OCI-LY1 (cell line): ENCODE measurements around the gene SCYL3.

Experiments
- H2AFZ ChIP-seq: fragments of 200-600 bp; sonication (generic), shearing (Covaris generic); 2 replicates; pipeline ENCODE4 v1.6.0; 2014; ENCODE audit warnings: antibody characterized with exemption, mild to moderate bottlenecking, low read length
- H3F3A ChIP-seq: fragments of 200-600 bp; sonication (generic), shearing (Covaris generic); 2 replicates; pipeline ENCODE4 v1.6.0; 2014; ENCODE audit warnings: mild to moderate bottlenecking, antibody characterized with exemption, low read length, moderate library complexity; ENCODE audit not compliant: insufficient read depth
- H3K27ac ChIP-seq: fragments of 200-600 bp; sonication (generic); 2 replicates; pipeline ENCODE4 v1.5.1; 2014; ENCODE audit warnings: low read length, mixed run types, mild to moderate bottlenecking, low read depth; ENCODE audit not compliant: poor library complexity, severe bottlenecking
- H3K27me3 ChIP-seq: fragments of 200-600 bp; sonication (generic); 2 replicates; pipeline ENCODE4 v1.6.0; 2014; ENCODE audit warnings: antibody characterized with exemption, mild to moderate bottlenecking, low read length, moderate library complexity; ENCODE audit not compliant: insufficient read depth
- H3K36me3 ChIP-seq: fragments of 200-600 bp; sonication (generic); 2 replicates; pipeline ENCODE4 v1.6.1; 2014; ENCODE audit warnings: mild to moderate bottlenecking, antibody characterized with exemption, low read length, moderate library complexity, mixed read lengths; ENCODE audit not compliant: insufficient read depth
- H3K4me1 ChIP-seq: fragments of 200-600 bp; sonication (generic); 2 replicates; pipeline ENCODE4 v1.5.1; 2014; ENCODE audit warnings: mild to moderate bottlenecking, low read length, moderate library complexity; ENCODE audit not compliant: insufficient read depth, severe bottlenecking
- H3K4me2 ChIP-seq: fragments of 200-600 bp; sonication (generic), shearing (Covaris generic); 2 replicates; pipeline ENCODE4 v1.6.1; 2014; ENCODE audit warnings: low read length
- H3K4me3 ChIP-seq: fragments of 200-600 bp; sonication (generic); 2 replicates; pipeline ENCODE4 v1.5.1; 2014; ENCODE audit warnings: low read length, low read depth, mild to moderate bottlenecking, mixed read lengths; ENCODE audit not compliant: poor library complexity, severe bottlenecking
- H3K79me2 ChIP-seq: fragments of 200-600 bp; shearing (Covaris generic); 2 replicates; pipeline ENCODE4 v1.6.1; 2016; ENCODE audit warnings: mixed run types, low read length, mixed read lengths; ENCODE audit not compliant: insufficient read depth
- H3K9ac ChIP-seq: fragments of 200-600 bp; sonication (generic), shearing (Covaris generic); 2 replicates; pipeline ENCODE4 v1.6.1; 2014; ENCODE audit warnings: mild to moderate bottlenecking, low read length, mixed read lengths
- H3K9me2 ChIP-seq: fragments of 200-600 bp; sonication (generic), shearing (Covaris generic); 2 replicates; pipeline ENCODE4 v1.6.1; 2014; ENCODE audit warnings: low read depth, mild to moderate bottlenecking, low read length, mixed read lengths
- H3K9me3 ChIP-seq: fragments of 200-600 bp; shearing (Covaris generic); 2 replicates; pipeline ENCODE4 v1.6.1; 2014; ENCODE audit warnings: low read length, mixed read lengths
- H4K20me1 ChIP-seq: fragments of 200-600 bp; sonication (generic), shearing (Covaris generic); 2 replicates; pipeline ENCODE4 v1.6.0; 2016; ENCODE audit warnings: mild to moderate bottlenecking, low read length; ENCODE audit not compliant: insufficient read depth
- CTCF ChIP-seq: fragments of 200-600 bp; sonication (generic), shearing (Covaris generic); IDR thresholded peaks from 2 replicates; pipeline ENCODE4 v1.5.1; 2017; ENCODE audit warnings: mild to moderate bottlenecking, antibody characterized with exemption, low read length, moderate library complexity, mixed read lengths
- EZH2 ChIP-seq: fragments of 200-600 bp; sonication (generic), shearing (Covaris generic); IDR thresholded peaks from 2 replicates; pipeline ENCODE4 v1.8.0; 2017; ENCODE audit warnings: borderline replicate concordance, mixed run types, mild to moderate bottlenecking, antibody characterized with exemption, low read length, moderate library complexity, mixed read lengths

SCYL3 gene

DNA sequence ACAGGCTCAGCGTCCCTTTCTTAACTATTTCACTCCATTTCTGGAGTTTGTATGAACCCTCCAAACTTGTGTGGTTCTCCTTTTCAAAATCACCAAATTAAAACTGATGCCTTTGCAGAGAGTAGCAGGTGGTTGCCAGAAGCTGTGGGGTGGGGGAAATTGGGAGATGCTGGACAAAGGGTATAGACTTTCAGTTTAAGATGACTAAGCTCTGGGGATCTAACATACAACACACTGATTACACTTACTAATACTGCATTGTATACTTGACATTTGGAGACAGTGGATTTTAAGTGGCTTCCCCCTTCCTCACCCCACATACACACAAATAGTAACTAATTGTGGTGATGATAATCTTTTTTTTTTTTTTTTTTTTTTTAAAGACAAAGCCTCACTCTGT, 11.1 kb upstream of the SCYL3 start:
- no peak overlapping the region for H3K27ac ChIP-seq
- H3K4me1 ChIP-seq: no peaks in the 10 kb centered on the region
- H3K9me2 ChIP-seq: no peaks in the 10 kb centered on the region
- no peak overlapping the region for H3K4me2 ChIP-seq
- H3K36me3 ChIP-seq: no peaks in the 10 kb centered on the region
- no peak overlapping the region for H3K4me3 ChIP-seq
- no peak for TF ChIP-seq EZH2
- TF ChIP-seq CTCF: no peak
- no peaks in the 10 kb centered on the region for H3K9me3 ChIP-seq
- H3F3A ChIP-seq: no peaks in the 10 kb centered on the region
- no peaks in the 10 kb centered on the region for H3K79me2 ChIP-seq
- H3K27me3 ChIP-seq: peaks cover 6% of the 10 kb centered on the region; the same call in 1 of the 2 replicates
- no peak overlapping the region for H2AFZ ChIP-seq
- no peaks in the 10 kb centered on the region for H4K20me1 ChIP-seq
- no peak overlapping the region for H3K9ac ChIP-seq

GRCh38 chr1:169902751-169903150, 9.1 kb upstream of the SCYL3 start:
- no peaks in the 10 kb centered on the region for H4K20me1 ChIP-seq
- H3K27me3 ChIP-seq: peaks cover 8% of the 10 kb centered on the region; the same call in 1 of the 2 replicates
- no peak overlapping the region for H3K27ac ChIP-seq
- H3K9me3 ChIP-seq: no peaks in the 10 kb centered on the region
- no peaks in the 10 kb centered on the region for H3K79me2 ChIP-seq
- no peak overlapping the region for H3K9ac ChIP-seq
- no peak overlapping the region for H3K4me2 ChIP-seq
- TF ChIP-seq CTCF (no peak), EZH2 (no peak)
- no peaks in the 10 kb centered on the region for H3F3A ChIP-seq
- H3K4me3 ChIP-seq: no peak overlapping the region
- H2AFZ ChIP-seq: no peak overlapping the region
- no peaks in the 10 kb centered on the region for H3K4me1 ChIP-seq
- no peaks in the 10 kb centered on the region for H3K36me3 ChIP-seq
- no peaks in the 10 kb centered on the region for H3K9me2 ChIP-seq

- H3K36me3 ChIP-seq: no peaks in the 10 kb centered on the region
- no peak for TF ChIP-seq CTCF
- no peak for TF ChIP-seq EZH2
- no peak overlapping the region for H3K4me2 ChIP-seq
- no peaks in the 10 kb centered on the region for H3K9me3 ChIP-seq
- H3K9ac ChIP-seq: no peak overlapping the region
- no peaks in the 10 kb centered on the region for H3K9me2 ChIP-seq
- H3K4me1 ChIP-seq: no peaks in the 10 kb centered on the region
- no peaks in the 10 kb centered on the region for H3K79me2 ChIP-seq
- no peaks in the 10 kb centered on the region for H4K20me1 ChIP-seq
- no peak overlapping the region for H2AFZ ChIP-seq
- no peak overlapping the region for H3K27ac ChIP-seq
- peaks cover 8% of the 10 kb centered on the region; the same call in 1 of the 2 replicates for H3K27me3 ChIP-seq
- H3K4me3 ChIP-seq: no peak overlapping the region
- no peaks in the 10 kb centered on the region for H3F3A ChIP-seq
These were observed 7.4 kb upstream of the SCYL3 start for GRCh38 chr1:169901115-169901514.
